ENCODE results near the gene KLHL28. TPM values are rescaled to one million over a fixed set of nuclear protein-coding genes. Genes with fewer than 3 reads are reported as not detected.
A peak's percentile ranks its signal among the peaks of the same experiment; 100 is the strongest.

Gene KLHL28
- total RNA-seq, 4 donors from 2014 or later = 10.0 to 18.4 (median 11.6) TPM

DNA sequence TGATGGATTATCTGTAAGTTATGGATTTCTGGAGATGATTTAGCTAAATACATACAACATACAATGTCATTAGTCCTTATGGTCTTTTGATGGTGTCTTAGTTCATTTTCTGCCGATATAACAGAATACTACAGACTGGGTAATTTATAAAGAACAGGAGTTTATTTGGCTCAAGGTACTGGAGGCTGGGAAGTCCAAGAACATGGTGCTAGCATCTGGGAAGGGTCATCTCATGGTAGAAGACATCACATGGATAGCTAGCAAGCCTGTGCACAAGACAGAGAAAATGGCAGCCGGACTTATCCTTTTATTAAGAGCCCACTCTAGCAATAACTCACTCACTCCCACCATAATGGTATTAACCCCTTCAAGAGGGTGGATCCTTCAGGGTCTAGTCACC, 24.2 kb downstream of the KLHL28 start:
- no peaks in the 10 kb centered on the region for H3K27me3 ChIP-seq
- no peak overlapping the region for H3K4me3 ChIP-seq
- DNase-seq (ENCODE audit: low spot score in 2 of 2) = no peak
- H3K4me1 ChIP-seq = peaks cover 0 to 12% (median 4%) of the 10 kb centered on the region in 4 donors
- H3K27ac ChIP-seq = no peak overlapping the region
- 93 to 94% methylated on average over 2 of the region's 2 CpGs for WGBS, 2 donors
- H3K36me3 ChIP-seq = peaks cover 0 to 59% (median 0%) of the 10 kb centered on the region in 3 donors
- no peaks in the 10 kb centered on the region for H3K9me3 ChIP-seq
- TF ChIP-seq POLR2A (IDR thresholded peaks at IDR 0.05) (no peak), EP300 (IDR thresholded peaks at IDR 0.05) (no peak)
- TF ChIP-seq, protein P1, sequence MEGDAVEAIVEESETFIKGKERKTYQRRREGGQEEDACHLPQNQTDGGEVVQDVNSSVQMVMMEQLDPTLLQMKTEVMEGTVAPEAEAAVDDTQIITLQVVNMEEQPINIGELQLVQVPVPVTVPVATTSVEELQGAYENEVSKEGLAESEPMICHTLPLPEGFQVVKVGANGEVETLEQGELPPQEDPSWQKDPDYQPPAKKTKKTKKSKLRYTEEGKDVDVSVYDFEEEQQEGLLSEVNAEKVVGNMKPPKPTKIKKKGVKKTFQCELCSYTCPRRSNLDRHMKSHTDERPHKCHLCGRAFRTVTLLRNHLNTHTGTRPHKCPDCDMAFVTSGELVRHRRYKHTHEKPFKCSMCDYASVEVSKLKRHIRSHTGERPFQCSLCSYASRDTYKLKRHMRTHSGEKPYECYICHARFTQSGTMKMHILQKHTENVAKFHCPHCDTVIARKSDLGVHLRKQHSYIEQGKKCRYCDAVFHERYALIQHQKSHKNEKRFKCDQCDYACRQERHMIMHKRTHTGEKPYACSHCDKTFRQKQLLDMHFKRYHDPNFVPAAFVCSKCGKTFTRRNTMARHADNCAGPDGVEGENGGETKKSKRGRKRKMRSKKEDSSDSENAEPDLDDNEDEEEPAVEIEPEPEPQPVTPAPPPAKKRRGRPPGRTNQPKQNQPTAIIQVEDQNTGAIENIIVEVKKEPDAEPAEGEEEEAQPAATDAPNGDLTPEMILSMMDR (IDR thresholded peaks at IDR 0.05) = no peak

DNA sequence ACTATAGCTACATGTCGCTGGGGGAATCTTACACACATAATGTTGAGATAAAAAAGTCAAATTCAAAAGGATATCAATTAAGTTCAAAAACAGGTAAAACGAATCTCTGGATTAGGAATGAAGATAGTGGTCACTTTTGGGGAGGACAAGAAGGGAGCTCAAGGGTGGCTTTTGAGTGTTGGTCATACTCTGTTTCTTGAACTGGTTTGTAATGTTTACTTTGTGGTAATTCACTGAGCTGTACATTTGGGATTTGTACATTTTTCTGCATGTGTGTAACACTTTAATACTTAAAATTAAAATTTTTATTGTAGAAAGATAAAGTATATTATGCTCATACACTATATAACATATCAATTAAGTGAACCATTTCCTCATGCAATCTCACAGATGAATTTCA, 26.6 kb downstream of the KLHL28 start:
- H3K4me1 ChIP-seq = no peaks in the 10 kb centered on the region
- 90 to 96% methylated on average over 2 of the region's 2 CpGs for WGBS, 2 donors

DNA sequence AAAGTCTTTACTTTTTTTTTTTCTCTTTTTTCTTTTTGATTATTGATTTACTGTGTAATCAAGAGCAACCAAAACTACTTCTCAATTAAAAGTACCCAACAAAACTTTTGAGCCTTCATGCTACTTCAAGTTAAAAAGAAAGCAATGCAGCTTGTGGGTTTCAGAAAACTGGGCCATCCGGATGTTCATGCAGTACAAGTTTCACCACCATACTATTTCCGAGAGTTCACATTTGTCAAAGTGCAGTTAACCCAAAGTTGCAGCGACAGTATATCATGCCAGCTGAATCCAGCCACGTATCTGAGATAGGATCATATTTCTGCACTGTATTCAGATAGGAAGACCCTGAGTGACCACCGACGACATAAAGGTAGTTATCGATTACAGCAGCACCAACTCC, 33.0 kb downstream of the KLHL28 start:
- Histone ChIP-seq H3K27ac (no peak overlapping the region), H3K27me3 (no peaks in the 10 kb centered on the region), H3K4me1 (no peaks in the 10 kb centered on the region), H3K9me3 (no peaks in the 10 kb centered on the region), H3K4me3 (no peak overlapping the region), H3K36me3 (peaks cover 0 to 17% (median 0%) of the 10 kb centered on the region in 3 donors)
- WGBS, 2 donors = 90 to 91% methylated on average over 7 of the region's 7 CpGs
- no peak for DNase-seq (ENCODE audit: low spot score in 2 of 2)
- no peak for TF ChIP-seq POLR2A (IDR thresholded peaks at IDR 0.05)
- no peak for TF ChIP-seq EP300 (IDR thresholded peaks at IDR 0.05)
- TF ChIP-seq, protein P1 (IDR thresholded peaks at IDR 0.05) = no peak

More for the DNA sequence above, 26.6 kb downstream of the KLHL28 start:
- Histone ChIP-seq H3K27me3 (no peaks in the 10 kb centered on the region), H3K4me3 (no peak overlapping the region), H3K27ac (no peak overlapping the region), H3K36me3 (peaks cover 0 to 49% (median 0%) of the 10 kb centered on the region in 3 donors), H3K9me3 (no peaks in the 10 kb centered on the region)
- no peak for DNase-seq (ENCODE audit: low spot score in 2 of 2)
- TF ChIP-seq POLR2A (IDR thresholded peaks at IDR 0.05) (no peak), EP300 (IDR thresholded peaks at IDR 0.05) (no peak)
- TF ChIP-seq, protein P1 (IDR thresholded peaks at IDR 0.05) = no peak

DNA sequence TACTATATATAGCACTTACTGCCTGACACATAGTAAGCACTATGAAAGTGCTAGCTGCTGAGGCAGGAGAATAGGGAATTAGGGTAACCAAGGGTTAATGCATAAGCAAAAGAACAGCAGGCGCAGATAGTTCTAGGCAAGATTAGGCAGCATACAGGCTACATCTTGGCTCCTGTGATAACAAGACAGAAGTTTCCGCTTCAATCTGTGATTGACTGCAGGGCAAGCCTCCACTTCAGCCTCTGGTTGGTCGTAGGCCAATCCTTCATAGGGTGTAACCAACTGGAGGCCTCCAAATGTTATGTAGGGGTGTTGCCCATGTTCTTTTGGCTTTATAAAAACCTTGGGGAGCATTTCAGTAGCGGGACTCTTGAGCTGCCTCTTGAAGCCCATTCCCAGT, 46.9 kb downstream of the KLHL28 start:
- DNase-seq (ENCODE audit: low spot score in 2 of 2) = no peak
- no peaks in the 10 kb centered on the region for H3K36me3 ChIP-seq
- TF ChIP-seq POLR2A (IDR thresholded peaks at IDR 0.05) = no peak
- TF ChIP-seq, protein P1 (IDR thresholded peaks at IDR 0.05) = no peak
- TF ChIP-seq EP300 (IDR thresholded peaks at IDR 0.05) = no peak
- WGBS, 2 donors = 32 to 34% methylated on average over 4 of the region's 4 CpGs
- H3K4me3 ChIP-seq = no peak overlapping the region
- no peaks in the 10 kb centered on the region for H3K9me3 ChIP-seq
- H3K27ac ChIP-seq = no peak overlapping the region
- H3K4me1 ChIP-seq = peaks cover 0 to 16% (median 0%) of the 10 kb centered on the region in 4 donors
- no peaks in the 10 kb centered on the region for H3K27me3 ChIP-seq

DNA sequence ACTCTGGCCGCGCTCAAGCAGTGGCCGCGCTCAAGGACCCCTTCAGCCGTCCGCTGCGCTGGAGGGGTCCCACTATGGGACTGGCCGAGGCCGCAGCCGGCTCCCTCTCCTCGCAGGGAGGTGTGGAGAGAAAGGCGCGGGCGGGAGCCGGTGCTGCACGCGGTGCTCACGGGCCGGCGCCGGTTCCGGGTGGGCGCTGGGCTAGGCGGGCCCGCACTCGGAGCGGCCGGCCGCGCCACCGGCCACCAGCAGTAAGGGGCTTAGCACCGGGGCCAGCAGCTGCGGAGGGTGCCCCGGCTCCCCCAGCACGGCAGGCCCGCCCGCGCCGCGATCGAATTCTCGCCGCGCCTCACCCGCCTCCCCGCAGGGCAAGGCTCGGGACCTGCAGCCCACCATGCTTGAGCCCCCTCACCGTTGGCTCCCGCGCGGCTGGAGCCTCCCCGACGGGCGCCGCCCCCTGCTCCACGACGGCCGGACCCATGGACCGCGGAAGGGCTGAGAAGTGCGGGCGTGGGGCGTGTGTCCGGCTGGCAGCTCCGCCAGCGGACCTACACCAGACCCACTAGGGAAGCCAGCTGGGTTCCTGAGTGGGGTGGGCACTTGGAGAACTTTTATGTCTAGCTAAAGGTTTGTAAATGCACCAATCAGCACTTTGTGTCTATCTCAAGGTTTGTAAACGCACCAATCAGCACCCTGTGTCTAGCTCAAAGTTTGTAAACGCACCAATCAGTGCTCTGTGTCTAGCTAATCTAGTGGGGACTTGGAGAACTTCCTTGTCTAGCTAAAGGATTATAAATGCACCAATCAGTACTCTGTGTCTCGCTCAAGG, 49.5 kb downstream of the KLHL28 start:
- WGBS, 2 donors = 25 to 38% methylated on average over 29 to 33 of the region's 69 CpGs
- Histone ChIP-seq H3K36me3 (no peaks in the 10 kb centered on the region), H3K27ac (peak overlapping the region in 1 of 4 donors; percentile 29), H3K4me3 (peak overlapping the region; percentile 44 to 69 (median 47)), H3K9me3 (no peaks in the 10 kb centered on the region), H3K4me1 (peaks cover 0 to 16% (median 0%) of the 10 kb centered on the region in 4 donors), H3K27me3 (no peaks in the 10 kb centered on the region)
- no peak for DNase-seq (ENCODE audit: low spot score in 2 of 2)
- TF ChIP-seq EP300 (IDR thresholded peaks at IDR 0.05) = no peak
- TF ChIP-seq, protein P1 (IDR thresholded peaks at IDR 0.05) = no peak
- TF ChIP-seq POLR2A (IDR thresholded peaks at IDR 0.05) = no peak
